GM12872 (cell line): ENCODE data around the gene TJP1.

Experiments
- TF ChIP-seq, protein P1 (sequence below): IDR thresholded peaks from 3 replicates; pipeline ENCODE4 v1.5.1; 2011; ENCODE audit warnings: low read depth, mild to moderate bottlenecking, low read length, moderate library complexity; ENCODE audit not compliant: insufficient read depth

Gene TJP1

DNA sequence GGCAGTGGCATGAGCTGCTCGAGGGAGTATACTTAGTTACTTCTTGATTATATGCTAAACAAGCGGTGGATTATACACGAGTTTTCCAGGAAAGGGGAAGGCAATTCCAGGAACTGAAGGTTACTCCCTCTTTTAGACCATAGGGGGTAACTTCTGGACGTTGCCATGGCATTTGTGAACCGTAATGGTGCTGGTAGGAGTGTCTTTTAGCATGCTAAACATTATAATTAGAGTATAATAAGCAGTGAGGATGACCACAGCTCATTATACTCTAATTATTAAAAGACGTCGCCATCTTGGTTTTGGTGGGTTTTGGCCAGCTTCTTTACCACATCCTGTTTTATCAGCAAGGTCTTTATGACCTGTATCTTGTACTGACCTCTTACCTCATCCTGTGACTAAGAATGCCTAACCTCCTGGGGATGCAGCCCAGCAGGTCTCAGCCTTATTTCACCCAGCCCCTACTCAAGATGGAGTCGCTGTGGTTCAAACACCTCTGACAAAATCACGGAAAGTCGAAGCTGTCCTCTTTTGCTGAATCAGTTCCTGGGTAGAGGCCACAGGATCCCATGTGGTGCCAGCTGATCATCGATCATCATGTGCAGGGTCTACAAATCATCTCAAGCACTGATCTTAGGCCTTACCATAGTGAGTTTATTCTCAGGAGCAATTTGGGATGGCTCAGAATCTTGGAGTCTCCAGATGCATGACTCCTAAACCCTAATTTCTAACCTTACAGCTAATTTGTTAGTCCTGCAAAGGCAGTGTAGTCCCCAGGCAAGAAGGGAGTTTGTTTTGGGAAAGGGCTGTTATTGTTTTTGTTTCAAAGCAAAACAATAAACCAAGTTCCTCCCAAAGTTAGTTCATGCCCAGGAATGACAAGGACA, 149.1 kb downstream of the TJP1 start:
- TF ChIP-seq, protein P1, sequence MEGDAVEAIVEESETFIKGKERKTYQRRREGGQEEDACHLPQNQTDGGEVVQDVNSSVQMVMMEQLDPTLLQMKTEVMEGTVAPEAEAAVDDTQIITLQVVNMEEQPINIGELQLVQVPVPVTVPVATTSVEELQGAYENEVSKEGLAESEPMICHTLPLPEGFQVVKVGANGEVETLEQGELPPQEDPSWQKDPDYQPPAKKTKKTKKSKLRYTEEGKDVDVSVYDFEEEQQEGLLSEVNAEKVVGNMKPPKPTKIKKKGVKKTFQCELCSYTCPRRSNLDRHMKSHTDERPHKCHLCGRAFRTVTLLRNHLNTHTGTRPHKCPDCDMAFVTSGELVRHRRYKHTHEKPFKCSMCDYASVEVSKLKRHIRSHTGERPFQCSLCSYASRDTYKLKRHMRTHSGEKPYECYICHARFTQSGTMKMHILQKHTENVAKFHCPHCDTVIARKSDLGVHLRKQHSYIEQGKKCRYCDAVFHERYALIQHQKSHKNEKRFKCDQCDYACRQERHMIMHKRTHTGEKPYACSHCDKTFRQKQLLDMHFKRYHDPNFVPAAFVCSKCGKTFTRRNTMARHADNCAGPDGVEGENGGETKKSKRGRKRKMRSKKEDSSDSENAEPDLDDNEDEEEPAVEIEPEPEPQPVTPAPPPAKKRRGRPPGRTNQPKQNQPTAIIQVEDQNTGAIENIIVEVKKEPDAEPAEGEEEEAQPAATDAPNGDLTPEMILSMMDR = no peak

DNA sequence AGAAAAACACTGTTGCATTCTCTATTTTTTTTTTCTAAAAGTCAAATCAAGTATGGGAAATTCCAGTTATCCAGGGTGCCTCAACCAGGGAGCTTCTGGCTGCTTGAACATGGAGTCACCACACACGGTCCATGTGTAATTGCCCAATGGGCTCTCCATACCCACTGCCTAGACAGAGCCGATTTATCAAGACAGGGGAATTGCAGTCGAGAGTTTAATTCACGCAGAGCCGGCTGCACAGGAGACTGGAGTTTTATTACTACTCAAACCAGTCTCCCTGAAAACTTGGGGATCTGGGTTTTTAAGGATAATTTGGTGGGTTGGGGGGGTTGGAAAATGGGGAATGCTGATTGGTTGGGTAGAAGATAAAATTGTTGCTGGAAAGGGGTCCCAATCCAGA, 149.8 kb downstream of the TJP1 start:
- TF ChIP-seq, protein P1 = no peak

- TF ChIP-seq, protein P1 = no peak
Measured at GRCh38 chr15:29670998-29671981, 151.0 kb downstream of the TJP1 start.

GRCh38 chr15:29670266-29670665, 152.0 kb downstream of the TJP1 start:
- TF ChIP-seq, protein P1 = no peak

- TF ChIP-seq, protein P1 = no peak
Measured at GRCh38 chr15:29669823-29670222, 152.4 kb downstream of the TJP1 start.

DNA sequence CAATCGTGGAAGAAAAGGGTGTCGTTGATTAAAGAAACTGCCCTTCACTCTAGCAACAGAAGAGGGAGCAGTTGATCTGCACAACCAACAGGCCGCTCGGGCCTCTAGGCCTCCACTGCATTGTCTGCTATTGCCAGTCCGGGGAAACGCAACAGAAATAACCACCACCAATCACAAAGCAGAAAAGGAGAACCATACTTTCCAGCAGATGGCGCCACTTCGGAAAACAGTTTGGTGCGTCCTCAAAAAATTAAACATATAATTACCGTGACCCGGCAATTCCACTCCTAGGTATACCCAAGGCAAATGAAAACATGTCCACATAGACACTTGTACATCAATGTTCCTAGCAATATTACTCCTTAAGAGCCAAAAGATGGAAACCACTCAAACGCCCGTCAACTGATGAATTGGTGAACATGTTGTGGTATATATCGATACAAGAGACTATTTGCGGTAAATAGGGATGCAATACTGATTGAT, 154.1 kb downstream of the TJP1 start:
- TF ChIP-seq, protein P1 = peak; percentile 39; the same call in 2 of the 3 replicates

DNA sequence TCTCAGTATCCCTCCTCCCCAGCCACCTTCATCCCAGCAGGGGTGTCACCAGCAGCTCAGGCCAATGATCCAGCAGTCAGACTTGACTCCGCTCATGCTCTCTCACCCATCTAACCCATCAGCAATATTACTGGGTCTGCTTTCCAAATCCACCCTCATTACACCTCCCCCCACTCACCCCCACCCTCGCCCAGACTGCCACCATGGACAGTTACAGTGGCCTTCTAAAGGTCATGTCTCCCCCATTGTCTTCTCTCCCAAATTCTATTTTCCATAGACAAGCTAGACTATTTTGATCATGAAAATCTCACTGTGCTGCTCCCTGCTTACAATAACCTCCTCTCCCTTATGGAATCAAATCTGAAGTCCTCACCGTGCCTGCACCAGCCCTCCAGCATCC, 156.0 kb downstream of the TJP1 start:
- TF ChIP-seq, protein P1 = no peak
